ENCODE data around the gene SERINC3.

SERINC3 gene

GRCh38 chr20:44521484-44522481 lies at the start of gene SERINC3:
Gene SERINC3, minus strand, starts transcription at chr20:44522070. Its CDS starts 119 bp downstream, at chr20:44521951.
- Mint-ChIP-seq H3K4me3 (peak within 1 kb of the TSS; percentile 88 to 94 (median 89)), H3K4me1 (peaks cover 44% of the 10 kb centered on the region), H3K36me3 (ENCODE audit: low read depth) (no peaks in the 10 kb centered on the region), H3K9me3 (no peaks in the 10 kb centered on the region), H3K27me3 (ENCODE audit: low read depth) (no peaks in the 10 kb centered on the region), H3K27ac (peak within 1 kb of the TSS; percentile 41 to 88 (median 78))
- TF ChIP-seq, protein P1, sequence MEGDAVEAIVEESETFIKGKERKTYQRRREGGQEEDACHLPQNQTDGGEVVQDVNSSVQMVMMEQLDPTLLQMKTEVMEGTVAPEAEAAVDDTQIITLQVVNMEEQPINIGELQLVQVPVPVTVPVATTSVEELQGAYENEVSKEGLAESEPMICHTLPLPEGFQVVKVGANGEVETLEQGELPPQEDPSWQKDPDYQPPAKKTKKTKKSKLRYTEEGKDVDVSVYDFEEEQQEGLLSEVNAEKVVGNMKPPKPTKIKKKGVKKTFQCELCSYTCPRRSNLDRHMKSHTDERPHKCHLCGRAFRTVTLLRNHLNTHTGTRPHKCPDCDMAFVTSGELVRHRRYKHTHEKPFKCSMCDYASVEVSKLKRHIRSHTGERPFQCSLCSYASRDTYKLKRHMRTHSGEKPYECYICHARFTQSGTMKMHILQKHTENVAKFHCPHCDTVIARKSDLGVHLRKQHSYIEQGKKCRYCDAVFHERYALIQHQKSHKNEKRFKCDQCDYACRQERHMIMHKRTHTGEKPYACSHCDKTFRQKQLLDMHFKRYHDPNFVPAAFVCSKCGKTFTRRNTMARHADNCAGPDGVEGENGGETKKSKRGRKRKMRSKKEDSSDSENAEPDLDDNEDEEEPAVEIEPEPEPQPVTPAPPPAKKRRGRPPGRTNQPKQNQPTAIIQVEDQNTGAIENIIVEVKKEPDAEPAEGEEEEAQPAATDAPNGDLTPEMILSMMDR (IDR thresholded peaks at IDR 0.05; ENCODE audit: unreplicated experiment in 3 of 3), result peak in 2 of 3 experiments; percentile 14 to 51

DNA sequence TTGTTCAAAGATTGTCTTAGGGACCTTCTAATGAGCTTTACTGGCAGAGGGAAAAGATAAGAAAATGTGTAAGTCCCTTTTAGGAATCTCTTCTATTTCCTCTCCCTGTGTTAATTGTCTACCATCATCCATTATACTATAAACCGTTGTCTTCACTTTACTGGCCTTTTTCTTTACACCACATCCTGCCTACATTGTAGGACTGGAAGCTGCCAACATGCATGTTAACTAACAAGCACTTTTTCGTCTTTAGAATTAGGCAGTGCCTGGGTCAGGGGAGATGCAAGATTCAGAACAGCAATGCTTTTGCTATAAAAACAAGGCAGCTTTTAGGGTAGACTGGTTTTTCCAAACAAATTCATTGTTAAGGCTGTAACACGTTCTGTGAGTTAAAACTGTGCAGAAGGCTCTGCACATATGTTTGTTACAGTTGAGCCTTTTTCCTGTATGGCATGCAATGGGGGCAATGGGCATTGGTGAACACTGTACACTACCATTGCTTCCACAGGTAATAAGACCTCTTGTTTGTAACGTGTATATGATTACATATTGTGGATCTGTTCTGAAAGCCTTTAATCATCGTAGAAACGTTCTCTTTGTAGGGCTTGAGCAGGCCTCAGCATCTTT lies 49.6 kb upstream of the SERINC3 start:
- Mint-ChIP-seq H3K27me3 (ENCODE audit: low read depth) (peaks cover 3% of the 10 kb centered on the region), H3K9me3 (no peaks in the 10 kb centered on the region), H3K4me1 (peaks cover 40% of the 10 kb centered on the region), H3K36me3 (ENCODE audit: low read depth) (no peaks in the 10 kb centered on the region), H3K27ac (peak overlapping the region; percentile 4 to 98 (median 64)), H3K4me3 (no peak overlapping the region)
- TF ChIP-seq, protein P1 (IDR thresholded peaks at IDR 0.05; ENCODE audit: unreplicated experiment in 3 of 3), result no peak

DNA sequence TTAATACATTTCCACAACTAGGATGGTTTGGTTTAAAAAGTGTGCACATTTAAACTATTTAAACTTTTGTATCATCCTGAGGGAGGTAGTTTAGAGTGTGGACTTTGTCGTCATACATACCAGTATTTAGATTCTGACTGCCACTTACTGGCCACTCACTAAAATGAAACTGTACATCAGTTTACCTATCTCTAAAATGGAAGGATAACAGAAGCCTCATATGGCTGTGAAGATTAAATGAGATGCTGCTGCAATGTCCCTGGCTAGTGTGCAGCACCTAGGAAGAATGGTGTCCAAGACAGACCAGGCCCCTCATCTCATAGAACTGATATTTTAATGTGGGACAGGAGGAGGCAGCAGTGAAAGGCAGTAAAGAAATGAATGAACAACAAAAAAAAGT lies 48.5 kb upstream of the SERINC3 start:
- Mint-ChIP-seq H3K36me3 (ENCODE audit: low read depth) (no peaks in the 10 kb centered on the region), H3K4me3 (no peak overlapping the region), H3K4me1 (peaks cover 29% of the 10 kb centered on the region), H3K9me3 (no peaks in the 10 kb centered on the region), H3K27me3 (ENCODE audit: low read depth) (peaks cover 3% of the 10 kb centered on the region), H3K27ac (peak overlapping the region in 1 of 3 experiments; percentile 36)
- TF ChIP-seq, protein P1 (IDR thresholded peaks at IDR 0.05; ENCODE audit: unreplicated experiment in 3 of 3), result no peak

GRCh38 chr20:44566811-44567210 lies 44.9 kb upstream of the SERINC3 start:
- Mint-ChIP-seq H3K4me1 (peaks cover 14% of the 10 kb centered on the region), H3K9me3 (no peaks in the 10 kb centered on the region), H3K4me3 (no peak overlapping the region), H3K27me3 (ENCODE audit: low read depth) (peaks cover 3% of the 10 kb centered on the region), H3K36me3 (ENCODE audit: low read depth) (no peaks in the 10 kb centered on the region), H3K27ac (no peak overlapping the region)
- TF ChIP-seq, protein P1 (IDR thresholded peaks at IDR 0.05; ENCODE audit: unreplicated experiment in 3 of 3), result no peak

DNA sequence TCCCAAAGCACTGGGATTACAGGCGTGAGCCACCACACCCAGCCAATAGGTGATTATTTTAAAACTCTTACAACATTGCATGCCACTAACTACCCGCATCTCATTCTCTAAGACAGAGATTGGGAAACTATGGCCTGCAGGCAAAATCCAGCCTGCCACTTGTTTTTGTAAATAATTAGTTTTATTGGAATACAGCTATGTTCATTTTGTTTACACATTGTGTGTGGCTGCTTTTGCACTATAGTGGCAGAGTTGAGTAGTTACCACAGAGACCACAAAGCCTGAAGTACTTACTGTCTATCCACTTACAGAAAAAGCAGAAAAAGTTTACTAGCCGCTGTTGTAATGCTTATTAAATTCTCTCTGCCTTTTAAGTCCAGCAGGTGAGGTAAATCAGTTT lies 44.1 kb upstream of the SERINC3 start:
- Mint-ChIP-seq H3K27ac (no peak overlapping the region), H3K4me1 (peaks cover 9% of the 10 kb centered on the region), H3K36me3 (ENCODE audit: low read depth) (no peaks in the 10 kb centered on the region), H3K4me3 (no peak overlapping the region), H3K27me3 (ENCODE audit: low read depth) (peaks cover 3% of the 10 kb centered on the region), H3K9me3 (no peaks in the 10 kb centered on the region)
- TF ChIP-seq, protein P1 (IDR thresholded peaks at IDR 0.05; ENCODE audit: unreplicated experiment in 3 of 3), result no peak

Measured in nephron (organoid).